Ishikawa (cell line): ENCODE data around the gene FIZ1.
A peak's percentile ranks its signal among the peaks of the same experiment; 100 is the strongest.

Source experiments
- CEBPB ChIP-seq: IDR thresholded peaks from 2 replicates; pipeline ENCODE4 v1.6.1; 2012
- CREB1 ChIP-seq: IDR thresholded peaks from 2 replicates; pipeline ENCODE4 v1.6.1; 2012; ENCODE audit warnings: low read depth
- EGR1 ChIP-seq: IDR thresholded peaks from 2 replicates; pipeline ENCODE4 v1.6.1; 2012
- FOXM1 ChIP-seq: IDR thresholded peaks from 2 replicates; pipeline ENCODE4 v1.6.1; 2012; ENCODE audit warnings: low read depth, borderline replicate concordance
- MAX ChIP-seq: IDR thresholded peaks from 2 replicates; pipeline ENCODE4 v1.6.1; 2012
- NFIC ChIP-seq: IDR thresholded peaks from 2 replicates; pipeline ENCODE4 v1.6.1; 2012
- RAD21 ChIP-seq: IDR thresholded peaks from 2 replicates; pipeline ENCODE4 v1.6.1; 2012; ENCODE audit warnings: low read depth
- REST ChIP-seq: IDR thresholded peaks from 2 replicates; pipeline ENCODE4 v1.6.1; 2012; ENCODE audit warnings: low read depth, mild to moderate bottlenecking
- TAF1 ChIP-seq: IDR thresholded peaks from 2 replicates; pipeline ENCODE4 v1.6.1; 2012; ENCODE audit warnings: low read depth, mild to moderate bottlenecking
- TCF12 ChIP-seq: IDR thresholded peaks from 2 replicates; pipeline ENCODE4 v1.6.1; 2012; ENCODE audit warnings: low read depth
- TEAD4 ChIP-seq: IDR thresholded peaks from 2 replicates; pipeline ENCODE4 v1.6.1; 2012
- USF1 ChIP-seq: IDR thresholded peaks from 2 replicates; pipeline ENCODE4 v1.6.1; 2012

- TF ChIP-seq CREB1, result 0 out of 2 replicates have a peak, but pooled peaks have one; percentile 30
- peak; percentile 92 for TF ChIP-seq TAF1
- no peak for TF ChIP-seq NFIC
- no peak for TF ChIP-seq REST
- peak; percentile 40 for TF ChIP-seq MAX
- TF ChIP-seq TEAD4, result peak; percentile 8; the same call in 1 of the 2 replicates
- TF ChIP-seq CEBPB, result no peak
- no peak for TF ChIP-seq TCF12
- TF ChIP-seq USF1, result no peak
- TF ChIP-seq RAD21, result no peak
- TF ChIP-seq FOXM1, result no peak
- no peak for TF ChIP-seq EGR1
Measured at GRCh38 chr19:55624109-55625003, 25.0 kb upstream of the FIZ1 start, which contains the start of gene ZNF784.
